ENCODE measurements around the gene MOGAT3.
"Not testable (repeated sequence)": the region's sequence is repeated elsewhere in the genome, so short reads cannot be mapped to it uniquely, and the experiment has no call there.

The MOGAT3 gene

DNA sequence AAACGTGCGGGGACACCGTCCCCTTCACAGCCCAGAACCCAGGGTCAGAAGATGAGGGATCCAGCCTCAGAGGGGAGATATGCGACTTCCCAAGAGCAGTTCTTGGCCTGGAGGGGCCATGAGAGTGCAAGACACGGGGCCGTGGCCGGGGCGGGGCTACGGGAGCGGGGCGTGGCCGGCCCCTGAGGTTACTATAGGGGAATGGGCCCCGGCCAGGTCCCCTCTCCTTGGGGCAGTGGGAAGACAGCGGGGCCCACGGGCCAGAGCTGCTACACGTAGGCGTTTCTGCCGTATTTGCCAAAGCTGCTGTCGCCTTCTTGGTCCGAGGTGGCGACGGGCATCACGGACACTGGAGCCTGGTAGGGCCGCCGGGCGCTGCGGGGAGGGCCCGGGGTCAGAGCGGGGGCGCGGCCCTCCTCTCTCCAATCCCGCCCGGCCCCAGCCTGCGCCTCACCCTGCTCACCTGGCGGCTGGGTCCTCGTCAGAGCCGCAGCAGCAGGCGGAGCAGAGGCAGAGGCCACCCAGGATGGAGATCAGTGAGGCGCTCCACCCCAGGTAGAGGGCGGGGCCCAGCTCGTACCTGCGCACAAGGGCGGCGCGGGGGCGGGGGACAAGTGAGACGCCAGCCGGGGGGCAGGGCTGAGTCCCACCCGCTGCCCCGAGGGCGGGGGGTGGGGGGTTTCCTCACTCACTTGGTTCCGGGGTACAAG is 31.5 kb upstream of the MOGAT3 start:
- DNase-seq, result no peak

DNA sequence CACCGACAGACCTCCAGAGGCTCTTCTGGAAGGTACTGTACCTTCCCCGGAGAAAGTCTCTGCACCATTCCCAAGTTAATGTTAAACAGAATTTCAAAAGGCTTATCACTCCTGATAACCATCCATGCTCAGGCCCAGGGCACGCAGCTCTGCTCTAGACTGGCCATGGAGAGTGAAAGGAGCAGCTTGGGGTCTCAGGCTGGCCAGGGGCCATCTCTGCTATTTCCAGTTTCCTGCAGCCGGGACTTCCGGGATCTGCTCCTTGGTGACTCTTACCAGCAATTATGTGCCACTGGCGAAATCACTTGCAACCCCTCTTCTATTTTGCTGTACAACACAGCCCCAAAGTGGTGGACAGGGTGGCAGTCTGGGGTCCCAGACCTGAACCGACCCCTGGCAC is 30.8 kb upstream of the MOGAT3 start:
- no peak for DNase-seq

DNA sequence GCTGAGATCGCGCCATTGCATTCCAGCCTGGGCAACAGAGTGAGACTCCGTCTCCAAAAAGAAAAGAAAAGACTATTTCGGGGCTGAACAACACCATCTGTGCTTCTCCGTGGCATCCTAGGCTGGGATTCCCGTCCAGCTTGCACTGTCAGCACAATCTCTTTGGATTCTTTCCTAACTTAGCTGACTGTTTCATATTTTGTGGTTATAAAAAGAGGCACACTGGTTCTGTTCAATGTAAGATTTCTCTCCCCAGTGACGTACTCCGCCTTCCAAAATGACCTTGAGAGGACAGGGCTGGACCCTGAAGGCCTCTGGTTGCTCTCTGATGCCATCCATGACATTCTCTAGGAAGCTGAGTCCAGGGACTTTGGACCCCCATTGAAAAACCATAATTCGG is 25.9 kb upstream of the MOGAT3 start:
- DNase-seq, result no peak

DNA sequence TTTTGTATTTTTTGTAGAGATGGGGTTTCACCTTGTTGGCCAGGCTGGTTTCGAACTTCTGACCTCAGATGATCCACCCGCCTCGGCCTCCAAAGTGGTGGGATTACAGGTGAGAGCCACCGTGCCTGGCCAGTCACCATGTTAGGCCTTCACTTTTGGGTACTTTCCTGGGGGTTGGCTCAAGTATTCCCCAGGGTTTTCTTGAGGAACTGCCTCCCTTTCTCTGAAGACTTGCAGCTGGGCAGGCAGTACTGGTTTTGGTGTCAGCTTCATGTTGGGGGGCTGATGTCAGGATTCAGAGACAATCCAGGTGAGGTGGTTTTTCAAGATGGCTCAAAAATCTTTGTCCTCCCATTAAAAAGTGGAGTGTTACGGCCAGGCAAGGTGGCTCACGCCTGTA is 24.8 kb upstream of the MOGAT3 start:
- no peak for DNase-seq

DNA sequence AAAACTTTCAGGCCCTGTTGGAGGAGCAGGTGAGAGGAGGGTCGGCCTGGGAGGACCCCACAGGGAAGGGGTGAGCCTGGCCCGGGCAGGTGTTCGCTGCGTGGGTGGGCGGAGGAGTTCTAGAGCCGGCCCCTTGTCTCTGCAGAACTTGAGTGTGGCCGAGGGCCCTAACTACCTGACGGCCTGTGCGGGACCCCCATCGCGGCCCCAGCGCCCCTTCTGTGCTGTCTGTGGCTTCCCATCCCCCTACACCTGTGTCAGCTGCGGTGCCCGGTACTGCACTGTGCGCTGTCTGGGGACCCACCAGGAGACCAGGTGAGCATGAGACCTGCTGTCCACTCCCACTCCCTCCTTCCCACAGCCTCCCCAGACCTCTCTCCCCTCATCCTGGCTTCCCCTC is 22.7 kb upstream of the MOGAT3 start:
- DNase-seq, result no peak

DNA sequence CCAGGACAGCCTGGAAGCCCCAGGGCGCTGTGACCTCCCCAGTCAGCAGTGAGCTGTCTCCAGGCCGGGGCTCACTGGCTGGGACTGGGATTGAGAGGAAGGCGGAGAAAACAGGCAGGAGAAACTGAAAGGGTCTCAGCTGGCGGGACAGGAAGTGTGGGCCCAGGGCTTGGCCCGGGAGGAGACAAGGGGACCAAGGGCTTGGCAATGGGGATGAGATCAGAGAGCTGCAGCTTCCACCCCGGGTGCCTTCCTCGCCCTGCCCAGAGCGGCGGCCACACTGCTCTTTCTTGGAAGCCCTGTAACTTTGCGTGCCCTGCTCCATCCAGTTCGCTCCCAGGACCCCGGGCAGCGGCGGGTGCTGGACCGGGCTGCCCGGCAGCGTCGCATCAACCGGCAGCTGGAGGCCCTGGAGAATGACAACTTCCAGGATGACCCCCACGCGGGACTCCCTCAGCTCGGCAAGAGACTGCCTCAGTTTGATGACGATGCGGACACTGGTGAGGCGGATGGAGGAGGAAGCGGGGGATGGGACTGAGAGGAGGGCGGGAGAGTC is 21.5 kb upstream of the MOGAT3 start:
- DNase-seq, result no peak

DNA sequence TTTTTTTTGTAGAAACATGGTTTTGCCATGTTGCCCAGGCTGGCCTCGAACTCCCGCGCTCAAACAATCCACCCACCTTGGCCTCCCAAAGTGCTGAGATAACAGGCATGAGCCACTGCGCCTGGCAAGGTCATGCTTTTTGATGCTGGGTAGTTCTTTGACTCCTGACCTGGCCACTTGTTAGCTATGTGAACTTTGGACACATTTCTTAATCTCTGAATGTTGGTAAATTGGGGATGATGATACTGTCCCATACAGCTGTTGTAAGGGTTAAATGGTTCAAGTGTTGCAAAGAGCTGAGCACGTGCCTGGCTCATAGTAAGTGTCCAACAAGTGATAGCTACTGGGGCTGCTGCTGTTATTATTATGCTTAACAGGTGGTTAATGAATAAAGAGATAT is 19.5 kb upstream of the MOGAT3 start:
- no peak for DNase-seq

DNA sequence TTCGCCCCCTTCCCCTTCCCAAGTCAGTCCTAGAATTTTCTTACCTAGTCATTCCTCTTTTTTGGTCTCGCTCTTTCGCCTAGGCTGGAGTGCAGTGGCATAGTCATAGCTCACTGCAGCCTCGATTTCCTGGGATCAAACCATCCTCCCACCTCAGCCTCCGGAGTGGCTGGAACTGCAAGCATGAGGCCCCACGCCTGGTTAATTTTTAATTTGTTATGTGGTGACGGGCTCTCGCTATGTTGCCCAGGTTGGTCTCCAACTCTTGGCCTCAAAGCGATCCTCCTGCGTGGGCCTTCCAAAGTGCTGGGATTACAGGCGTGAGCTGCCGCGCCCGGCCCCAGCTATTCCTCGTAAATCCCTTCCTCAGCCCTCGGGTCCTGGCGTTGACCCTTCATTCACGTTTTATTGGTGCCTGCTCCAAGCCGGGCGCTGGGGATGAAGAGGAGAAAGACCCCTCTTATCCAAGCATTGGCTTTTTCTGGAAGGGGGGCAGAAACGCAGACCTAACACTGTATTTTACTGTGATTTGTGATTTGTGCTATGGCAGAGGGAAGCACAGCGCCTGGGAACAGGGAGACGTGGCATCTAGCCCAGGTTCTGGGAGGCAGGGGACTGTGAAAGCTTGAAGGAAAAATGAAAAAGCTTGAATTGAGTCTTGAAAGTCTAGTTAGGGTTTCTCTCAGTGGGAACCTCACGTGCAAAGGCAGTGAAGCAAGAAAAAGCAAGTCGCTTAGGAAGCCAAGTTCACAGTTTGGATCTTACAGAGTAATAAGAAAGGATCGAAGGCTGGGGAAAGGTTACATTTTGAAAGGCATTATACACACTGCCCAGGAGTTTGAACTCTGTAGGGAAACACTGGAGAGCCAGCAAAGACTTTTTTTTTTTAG is 17.6 kb upstream of the MOGAT3 start:
- DNase-seq, result no peak

DNA sequence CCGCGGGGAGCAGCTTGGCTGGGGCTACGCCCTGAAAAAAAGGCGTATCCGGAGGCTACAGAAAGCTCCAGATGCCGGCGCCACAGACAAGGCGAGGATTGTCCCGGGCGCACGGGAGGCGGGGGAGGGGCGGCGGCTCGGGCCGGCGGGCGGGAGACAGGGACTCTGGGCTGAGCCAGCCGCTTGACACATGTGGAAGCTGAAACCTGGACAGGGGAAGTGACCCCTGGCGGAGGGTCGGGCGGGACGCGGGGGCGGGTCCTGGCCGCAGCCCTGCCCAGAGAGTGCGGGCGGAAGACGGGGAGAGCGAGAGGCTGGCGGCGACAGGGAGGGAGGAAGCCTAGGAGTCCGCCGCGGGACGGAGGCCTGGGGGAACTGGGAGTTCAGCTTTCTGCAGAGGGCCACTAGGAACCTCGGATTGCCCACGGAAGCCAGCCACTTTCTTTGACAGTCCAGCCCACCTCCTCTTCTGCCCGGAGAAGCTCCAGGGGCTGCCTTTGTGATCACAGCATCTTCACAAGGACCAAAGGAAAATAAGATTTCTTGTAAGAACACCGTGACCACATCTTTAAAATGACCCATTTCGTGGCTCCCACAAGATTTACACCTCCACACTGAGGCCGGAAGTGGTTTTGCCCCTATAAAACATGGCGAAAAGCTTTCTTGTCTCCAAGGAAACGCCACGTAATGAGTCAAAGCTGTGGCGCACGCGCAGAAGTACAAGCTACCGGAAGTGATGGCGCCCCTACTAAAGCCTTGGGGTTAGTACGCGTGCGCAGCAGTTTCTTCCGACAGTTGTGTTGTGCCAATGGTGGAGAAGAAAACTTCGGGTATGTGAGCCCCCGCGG is 16.8 kb upstream of the MOGAT3 start, which contains the start of the genes PLOD3 and ZNHIT1:
Gene PLOD3, minus strand, starts transcription at position 194 of the 848 bp plus-strand sequence. CDS start 307 bp downstream, outside the sequence.
Gene ZNHIT1, plus strand, starts transcription at position 778 of the 848 bp plus-strand sequence. Its CDS starts 31 bp downstream, at position 809.
- peak; percentile 95 for DNase-seq

DNA sequence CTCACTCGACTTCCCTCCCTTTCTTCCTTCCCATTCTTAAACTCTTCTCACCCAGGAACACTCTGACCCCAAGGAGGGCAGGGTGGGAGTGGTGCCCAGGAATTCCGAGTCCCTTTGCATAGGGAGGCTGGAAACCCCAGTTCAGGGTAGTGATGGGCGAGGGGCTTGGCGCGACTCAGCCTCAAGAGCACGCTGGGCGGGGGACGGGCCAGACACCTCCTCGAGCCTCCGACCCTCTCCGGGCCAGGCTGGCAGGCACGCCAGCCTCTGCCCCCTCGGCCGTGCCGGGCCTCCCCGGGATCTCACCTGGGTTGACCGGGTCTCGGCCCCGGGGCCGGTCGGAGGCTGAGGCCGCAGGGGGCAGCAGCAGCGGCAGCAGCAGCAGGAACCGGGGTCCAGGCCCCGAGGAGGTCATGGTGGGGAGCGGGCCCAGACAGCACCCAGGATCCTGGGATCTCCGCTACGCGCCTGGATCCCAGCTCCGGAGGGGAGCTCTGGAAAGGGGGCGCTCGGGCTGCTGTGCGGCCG is 16.1 kb upstream of the MOGAT3 start:
- DNase-seq, result no peak

DNA sequence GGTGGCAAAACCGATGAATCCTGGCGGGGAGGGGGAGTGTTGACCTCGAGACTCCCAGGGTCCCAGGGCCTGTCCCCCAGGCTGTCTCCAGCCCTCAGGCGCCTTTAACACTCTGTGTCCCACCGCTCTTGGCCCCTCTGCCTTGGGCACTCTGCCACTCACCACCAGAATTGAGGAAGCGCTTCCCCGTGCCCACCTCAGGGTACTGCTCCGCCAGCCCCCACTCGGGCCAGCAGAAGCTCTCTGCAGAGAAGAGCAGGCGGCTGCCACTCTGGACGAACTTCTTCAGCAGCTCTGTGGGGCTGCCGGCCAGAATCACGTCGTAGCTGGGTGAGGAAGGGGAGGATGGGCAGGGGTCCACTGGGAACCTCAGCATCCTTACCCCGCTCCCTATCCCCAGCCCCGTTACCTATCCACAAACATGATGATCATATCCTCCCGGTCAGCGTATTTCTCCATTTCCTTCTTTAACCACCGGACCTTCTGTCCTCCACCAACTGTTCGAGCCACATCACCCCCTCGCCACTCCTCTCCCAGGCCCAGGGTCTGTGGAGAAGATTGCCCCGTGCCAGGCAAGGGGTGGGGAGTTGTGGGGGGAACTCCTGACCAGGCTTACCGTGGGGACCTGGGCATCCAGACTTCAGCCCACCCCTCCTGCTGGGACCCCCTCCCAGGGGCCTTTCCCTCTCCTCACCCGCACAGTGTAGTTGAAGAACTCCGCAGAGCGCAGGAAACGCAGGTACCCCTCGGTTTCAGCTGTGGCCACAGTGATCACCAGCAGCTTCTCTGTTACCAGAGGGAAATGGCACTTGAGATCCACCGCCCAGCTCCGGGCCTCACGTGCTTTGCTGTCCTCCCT is 15.4 kb upstream of the MOGAT3 start:
- no peak for DNase-seq

DNA sequence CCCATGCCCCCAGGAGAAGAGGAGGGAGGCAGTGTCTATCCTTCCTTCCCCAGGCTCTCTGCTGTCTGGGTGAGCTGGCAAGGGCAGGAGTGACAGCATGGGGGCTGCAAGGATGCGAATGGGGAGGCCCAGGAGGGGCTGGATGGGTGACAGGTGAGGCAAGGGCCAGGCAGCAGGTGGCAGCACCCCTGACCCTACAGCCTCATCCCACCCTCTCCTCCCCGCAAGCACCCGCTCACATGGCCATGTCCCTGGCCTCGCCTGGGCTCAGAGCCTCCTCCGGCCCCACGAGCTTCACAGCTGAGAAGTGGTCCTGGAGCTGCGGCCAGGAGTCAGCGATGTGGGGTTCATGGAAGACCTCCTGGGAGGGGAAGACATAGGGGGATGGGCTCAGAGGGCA is 11.2 kb upstream of the MOGAT3 start:
- DNase-seq, result no peak

DNA sequence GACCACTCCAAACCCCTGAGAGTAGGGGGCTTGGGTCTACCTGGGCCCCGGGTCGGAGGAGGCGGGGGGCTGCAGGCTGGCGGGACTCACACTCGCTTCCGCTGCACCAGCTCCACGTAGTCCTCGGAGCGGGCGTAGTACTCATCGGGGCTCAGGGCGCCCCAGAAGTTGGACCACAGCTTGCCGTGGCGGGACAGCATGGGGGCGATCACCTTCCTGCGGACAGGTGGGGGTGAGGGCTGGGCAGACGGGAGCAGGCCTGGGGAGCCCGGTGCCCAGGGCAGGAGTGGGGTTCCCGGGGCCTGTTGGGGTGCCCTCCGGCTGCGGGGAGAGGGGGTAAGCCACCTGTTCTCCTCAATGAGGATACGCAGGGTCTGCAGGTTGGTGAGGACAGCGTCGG is 10.7 kb upstream of the MOGAT3 start:
- no peak for DNase-seq

DNA sequence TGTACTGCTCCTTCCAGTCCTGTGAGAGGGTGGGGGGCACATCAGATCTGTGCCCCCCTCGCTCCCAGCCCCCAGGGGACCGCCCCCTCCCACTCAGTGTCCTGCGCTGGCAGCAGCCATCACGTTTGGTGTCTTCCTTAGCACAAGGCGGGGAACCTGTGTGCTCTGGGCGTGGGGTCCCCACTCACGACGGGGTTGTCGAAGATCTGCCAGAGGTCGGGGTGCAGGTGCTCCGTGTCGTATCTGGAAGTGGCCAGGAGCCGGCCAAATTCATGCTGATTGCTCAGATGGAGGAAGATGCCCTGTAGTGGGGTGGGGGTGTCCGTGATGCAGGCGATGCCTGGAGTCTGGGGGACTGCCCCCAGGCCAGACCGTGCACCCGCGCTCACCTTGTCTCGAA is 9.3 kb upstream of the MOGAT3 start:
- no peak for DNase-seq

DNA sequence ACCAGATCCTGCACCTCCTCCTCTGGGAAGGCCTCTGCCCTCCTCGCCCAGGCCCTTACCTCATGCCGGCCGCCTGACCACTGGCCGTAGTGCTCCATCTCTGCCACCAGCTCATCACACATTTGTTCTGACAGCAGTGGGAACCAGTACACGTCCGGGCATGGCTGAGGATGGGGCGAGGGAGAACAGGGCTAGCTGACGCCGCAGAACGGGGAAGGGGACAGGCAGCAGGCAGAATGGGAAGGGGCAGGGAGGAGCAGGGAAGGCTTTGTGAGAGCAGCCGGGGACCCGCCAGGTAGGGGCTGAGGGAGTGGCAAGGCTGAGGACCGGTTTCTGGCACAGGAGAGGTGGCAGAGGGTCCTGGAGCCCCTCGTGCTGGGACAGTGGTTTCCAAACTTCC is 8.0 kb upstream of the MOGAT3 start:
- DNase-seq, result no peak

DNA sequence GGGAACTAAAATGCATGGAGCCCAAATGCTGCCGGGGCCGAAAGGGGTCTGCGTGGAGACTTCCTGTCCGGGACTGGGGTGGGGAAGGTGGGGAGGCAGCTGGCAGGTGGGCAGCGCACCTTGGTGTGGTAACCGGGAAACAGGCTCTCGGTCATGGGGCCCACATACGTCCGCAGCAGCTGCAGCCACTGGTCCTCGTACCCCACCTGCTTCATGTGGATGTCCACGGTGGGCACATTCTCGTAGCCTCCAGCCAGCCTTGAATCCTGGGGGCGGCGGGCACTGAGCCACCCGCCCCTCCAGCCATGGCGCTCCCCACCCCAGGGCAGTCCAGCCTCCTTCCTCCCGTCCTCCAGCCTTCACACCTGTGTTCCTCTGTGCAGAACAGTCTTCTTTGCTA is 6.6 kb upstream of the MOGAT3 start:
- DNase-seq, result no peak

DNA sequence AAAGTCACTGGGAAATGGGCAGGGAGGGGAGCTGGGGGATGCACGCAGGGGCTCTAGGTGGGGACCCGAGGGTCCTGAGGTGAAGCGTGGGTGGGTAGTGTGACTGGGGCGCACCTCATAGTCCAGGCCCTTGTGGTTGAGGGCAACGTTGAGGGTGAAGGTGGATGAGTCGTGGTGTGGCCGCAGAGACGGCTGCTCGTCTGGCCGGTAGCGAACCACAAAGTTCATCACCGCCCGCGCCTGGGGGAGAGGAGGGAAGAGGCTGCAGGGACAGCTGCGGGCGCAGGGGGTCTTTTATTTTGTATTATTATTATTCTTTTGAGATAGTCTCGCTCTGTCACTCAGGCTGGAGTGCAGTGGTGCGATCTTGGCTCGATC is 5.8 kb upstream of the MOGAT3 start:
- no peak for DNase-seq

DNA sequence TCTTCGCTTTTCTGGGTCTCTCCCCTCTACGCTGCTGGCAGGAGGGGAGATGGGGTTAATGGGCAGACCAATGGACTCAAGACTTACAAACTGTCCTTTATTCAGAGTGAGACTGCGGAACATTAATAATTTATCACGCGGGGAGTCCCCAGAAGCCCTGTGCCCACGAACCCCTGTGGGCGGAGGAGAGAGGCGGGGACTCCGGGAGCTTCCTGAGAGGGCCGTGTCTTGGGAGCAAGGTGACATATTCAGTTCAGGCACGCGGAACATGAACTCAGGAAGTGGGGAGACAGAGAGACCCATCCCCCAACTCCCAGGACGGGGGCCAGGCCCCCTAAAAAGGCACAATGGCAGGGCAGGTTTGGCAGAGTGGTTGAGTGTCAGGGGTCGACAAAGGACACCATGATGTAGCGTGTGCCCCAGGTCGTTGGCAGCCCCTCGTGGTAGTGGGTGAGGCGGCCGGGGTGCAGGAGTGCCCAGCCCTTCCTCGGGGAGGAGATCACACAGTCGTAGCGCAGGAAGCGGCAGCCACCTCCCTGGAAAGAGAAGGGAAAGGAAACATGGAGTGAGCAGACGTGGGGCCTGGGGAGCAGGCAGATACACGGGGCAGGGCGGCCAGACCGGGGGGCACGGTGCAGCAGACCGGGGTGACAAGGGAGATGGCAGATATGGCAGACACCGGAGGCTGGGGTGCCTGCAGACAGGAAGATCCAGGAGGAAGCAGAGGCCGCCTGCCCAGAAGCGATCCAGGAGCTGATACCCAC is 5.2 kb upstream of the MOGAT3 start:
- no peak for DNase-seq

DNA sequence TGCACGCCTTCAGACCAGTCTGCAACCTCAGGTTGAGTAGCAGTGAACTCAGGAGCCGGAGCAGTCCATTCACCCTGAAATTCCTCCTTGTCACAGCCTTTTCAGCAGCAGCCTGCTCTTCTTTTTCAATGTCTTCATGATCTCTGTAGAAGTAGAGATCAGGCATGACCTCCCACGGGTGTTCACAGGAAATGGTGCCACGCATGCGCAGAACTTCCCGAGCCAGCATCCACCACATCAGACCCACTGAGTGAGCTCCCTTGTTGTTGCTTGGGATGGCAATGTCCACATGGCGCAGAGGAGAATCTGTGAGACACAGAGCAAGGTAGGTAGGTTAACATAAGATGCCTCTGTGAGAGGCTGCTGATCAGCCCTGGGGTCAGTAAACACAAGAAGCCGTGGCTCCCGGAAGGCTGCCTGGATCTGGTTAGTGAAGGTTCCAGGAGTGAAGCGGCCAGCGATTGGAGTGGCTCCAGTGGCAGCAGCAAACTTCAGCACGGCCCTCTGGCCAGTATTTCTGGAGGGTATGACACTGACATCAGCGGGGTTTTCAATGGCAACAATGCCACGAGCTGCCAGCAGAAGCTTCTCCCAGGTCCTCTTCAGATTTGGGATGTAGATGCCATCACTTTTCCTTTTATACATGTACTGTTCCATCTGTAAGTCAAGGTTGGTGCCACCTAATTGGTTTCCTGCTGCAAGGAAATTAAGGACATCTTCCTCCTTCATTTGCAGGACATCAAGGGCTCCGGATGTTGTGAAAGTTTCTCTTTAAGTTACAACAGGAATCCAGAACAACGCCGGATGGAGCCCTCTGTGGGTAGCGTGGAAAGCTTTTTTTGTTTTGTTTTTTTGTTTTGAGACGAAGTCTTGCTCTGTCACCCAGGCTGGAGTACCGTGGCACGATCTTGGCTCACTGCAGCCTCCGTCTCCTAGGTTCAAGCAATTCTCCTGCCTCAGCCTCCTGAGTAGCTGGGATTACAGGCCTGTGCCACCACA is 3.2 kb upstream of the MOGAT3 start:
- not testable (repeated sequence) for DNase-seq

DNA sequence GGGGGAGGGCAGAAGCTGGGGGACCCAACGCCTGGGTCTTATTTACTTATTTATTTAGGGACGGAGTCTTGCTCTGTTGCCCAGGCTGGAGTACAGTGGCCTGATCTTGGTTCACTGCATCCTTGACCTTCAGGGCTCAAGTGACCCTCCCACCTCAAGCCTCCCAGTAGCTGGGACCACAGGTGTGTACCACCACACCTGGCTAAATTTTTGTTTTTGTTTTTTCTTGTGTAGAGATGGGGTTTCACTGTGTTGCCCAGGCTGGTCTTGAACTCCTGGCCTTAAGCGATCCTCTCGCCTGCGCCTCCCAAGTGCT is 1.7 kb upstream of the MOGAT3 start:
- DNase-seq, result no peak
